ENCODE measurements around the gene CAMSAP3. TPM values are rescaled to one million over a fixed set of nuclear protein-coding genes. Genes with fewer than 3 reads are reported as not detected.
A peak's percentile ranks its signal among the peaks of the same experiment; 100 is the strongest.

The CAMSAP3 gene
- total and polyA plus RNA-seq, 10 of the 15 experiments (the other 5 are each of a cell fraction or from before 2014, with no cell fraction given): 0.03 to 6.3 (median 0.72) TPM

DNA sequence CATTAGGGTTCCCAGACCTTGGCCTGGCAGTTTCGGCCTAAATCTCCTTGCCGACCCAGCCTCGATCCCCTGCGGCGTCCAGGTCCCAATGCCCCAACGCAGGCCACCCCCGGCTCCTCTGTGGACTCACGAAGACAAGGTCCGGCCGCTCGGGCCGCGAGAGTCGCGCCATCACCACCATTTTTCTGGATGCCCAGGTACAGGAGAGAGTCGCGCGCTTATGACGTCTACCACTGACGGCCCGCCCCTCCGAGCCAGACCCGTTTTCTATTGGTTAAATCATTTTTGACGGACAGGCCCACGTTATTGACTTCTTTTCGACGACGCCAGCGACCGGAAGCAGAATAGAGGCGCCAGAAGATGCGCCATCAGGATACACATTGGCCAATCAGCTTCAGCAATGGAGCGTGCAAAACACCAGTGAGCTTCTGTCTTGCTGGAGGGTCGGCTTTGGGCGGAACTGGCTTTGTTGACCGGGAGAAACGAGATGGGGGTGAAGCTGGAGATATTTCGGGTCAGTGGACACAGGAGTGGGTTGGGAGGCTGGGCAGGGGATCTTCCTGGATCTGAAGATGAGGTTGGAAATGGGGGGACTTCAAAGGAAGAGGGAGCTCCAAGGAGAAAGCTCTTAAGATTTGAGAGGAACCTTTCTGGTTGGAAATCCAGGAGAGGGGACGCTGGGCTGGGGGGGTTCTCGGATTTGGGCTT lies 33.8 kb downstream of the CAMSAP3 start, which contains the start of the genes PET100 and XAB2 (continued):
- TF ChIP-seq, protein P1, sequence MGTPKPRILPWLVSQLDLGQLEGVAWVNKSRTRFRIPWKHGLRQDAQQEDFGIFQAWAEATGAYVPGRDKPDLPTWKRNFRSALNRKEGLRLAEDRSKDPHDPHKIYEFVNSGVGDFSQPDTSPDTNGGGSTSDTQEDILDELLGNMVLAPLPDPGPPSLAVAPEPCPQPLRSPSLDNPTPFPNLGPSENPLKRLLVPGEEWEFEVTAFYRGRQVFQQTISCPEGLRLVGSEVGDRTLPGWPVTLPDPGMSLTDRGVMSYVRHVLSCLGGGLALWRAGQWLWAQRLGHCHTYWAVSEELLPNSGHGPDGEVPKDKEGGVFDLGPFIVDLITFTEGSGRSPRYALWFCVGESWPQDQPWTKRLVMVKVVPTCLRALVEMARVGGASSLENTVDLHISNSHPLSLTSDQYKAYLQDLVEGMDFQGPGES (IDR thresholded peaks at IDR 0.05): peak; percentile 91
- no peak for TF ChIP-seq FOXM1 (IDR thresholded peaks at IDR 0.05; ENCODE audit: low read depth, low read length)
- TF ChIP-seq CREM (IDR thresholded peaks at IDR 0.05; ENCODE audit: low read depth): peak; percentile 99
- 0 out of 2 replicates have a peak, but pooled peaks have one; percentile 69 for TF ChIP-seq RCOR1 (conservative IDR thresholded peaks at IDR 0.05; ENCODE audit: low read depth, low read length)
- TF ChIP-seq YY1 (IDR thresholded peaks at IDR 0.05; ENCODE audit: low read depth, low read length): peak; percentile 95
- TF ChIP-seq YBX1 (IDR thresholded peaks at IDR 0.05): no peak
- peak; percentile 64; the same call in 1 of the 2 replicates for TF ChIP-seq SPI1 (IDR thresholded peaks at IDR 0.05; ENCODE audit: borderline replicate concordance, insufficient read depth, low read depth, low read length)
- TF ChIP-seq SUZ12 (IDR thresholded peaks at IDR 0.05; ENCODE audit: unreplicated experiment): no peak
- TF ChIP-seq ATF7 (IDR thresholded peaks at IDR 0.05; ENCODE audit: low read depth): peak; percentile 79
- no peak for TF ChIP-seq SMAD1 (IDR thresholded peaks at IDR 0.05; ENCODE audit: low read depth, partially characterized antibody)
- TF ChIP-seq, protein P2, sequence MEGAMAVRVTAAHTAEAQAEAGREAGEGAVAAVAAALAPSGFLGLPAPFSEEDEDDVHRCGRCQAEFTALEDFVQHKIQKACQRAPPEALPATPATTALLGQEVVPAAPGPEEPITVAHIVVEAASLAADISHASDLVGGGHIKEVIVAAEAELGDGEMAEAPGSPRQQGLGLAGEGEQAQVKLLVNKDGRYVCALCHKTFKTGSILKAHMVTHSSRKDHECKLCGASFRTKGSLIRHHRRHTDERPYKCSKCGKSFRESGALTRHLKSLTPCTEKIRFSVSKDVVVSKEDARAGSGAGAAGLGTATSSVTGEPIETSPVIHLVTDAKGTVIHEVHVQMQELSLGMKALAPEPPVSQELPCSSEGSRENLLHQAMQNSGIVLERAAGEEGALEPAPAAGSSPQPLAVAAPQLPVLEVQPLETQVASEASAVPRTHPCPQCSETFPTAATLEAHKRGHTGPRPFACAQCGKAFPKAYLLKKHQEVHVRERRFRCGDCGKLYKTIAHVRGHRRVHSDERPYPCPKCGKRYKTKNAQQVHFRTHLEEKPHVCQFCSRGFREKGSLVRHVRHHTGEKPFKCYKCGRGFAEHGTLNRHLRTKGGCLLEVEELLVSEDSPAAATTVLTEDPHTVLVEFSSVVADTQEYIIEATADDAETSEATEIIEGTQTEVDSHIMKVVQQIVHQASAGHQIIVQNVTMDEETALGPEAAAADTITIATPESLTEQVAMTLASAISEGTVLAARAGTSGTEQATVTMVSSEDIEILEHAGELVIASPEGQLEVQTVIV (IDR thresholded peaks at IDR 0.05; ENCODE audit: borderline replicate concordance, partially characterized antibody): peak; percentile 88
- TF ChIP-seq ETV6 (conservative IDR thresholded peaks at IDR 0.05 in 1 of 2, IDR thresholded peaks at IDR 0.05 in 1 of 2; ENCODE audit: borderline replicate concordance in 1 of 2, low read depth in 1 of 2): no peak
- TF ChIP-seq, protein P3, sequence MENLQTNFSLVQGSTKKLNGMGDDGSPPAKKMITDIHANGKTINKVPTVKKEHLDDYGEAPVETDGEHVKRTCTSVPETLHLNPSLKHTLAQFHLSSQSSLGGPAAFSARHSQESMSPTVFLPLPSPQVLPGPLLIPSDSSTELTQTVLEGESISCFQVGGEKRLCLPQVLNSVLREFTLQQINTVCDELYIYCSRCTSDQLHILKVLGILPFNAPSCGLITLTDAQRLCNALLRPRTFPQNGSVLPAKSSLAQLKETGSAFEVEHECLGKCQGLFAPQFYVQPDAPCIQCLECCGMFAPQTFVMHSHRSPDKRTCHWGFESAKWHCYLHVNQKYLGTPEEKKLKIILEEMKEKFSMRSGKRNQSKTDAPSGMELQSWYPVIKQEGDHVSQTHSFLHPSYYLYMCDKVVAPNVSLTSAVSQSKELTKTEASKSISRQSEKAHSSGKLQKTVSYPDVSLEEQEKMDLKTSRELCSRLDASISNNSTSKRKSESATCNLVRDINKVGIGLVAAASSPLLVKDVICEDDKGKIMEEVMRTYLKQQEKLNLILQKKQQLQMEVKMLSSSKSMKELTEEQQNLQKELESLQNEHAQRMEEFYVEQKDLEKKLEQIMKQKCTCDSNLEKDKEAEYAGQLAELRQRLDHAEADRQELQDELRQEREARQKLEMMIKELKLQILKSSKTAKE (IDR thresholded peaks at IDR 0.05; ENCODE audit: low read depth, poor library complexity, severe bottlenecking): peak; percentile 82
- TF ChIP-seq FOXK2 (IDR thresholded peaks at IDR 0.05): peak; percentile 93
- no peak for TF ChIP-seq PML (IDR thresholded peaks at IDR 0.05; ENCODE audit: low read length)
- TF ChIP-seq POLR2A (IDR thresholded peaks at IDR 0.05; ENCODE audit: low read depth, low read length): peak; percentile 83
- TF ChIP-seq CHD2 (IDR thresholded peaks at IDR 0.05; ENCODE audit: borderline replicate concordance, low read depth, low read length): peak; percentile 93
- no peak for TF ChIP-seq JUND (IDR thresholded peaks at IDR 0.05; ENCODE audit: low read depth, low read length)
- no peak for TF ChIP-seq KAT2A (conservative IDR thresholded peaks at IDR 0.05; ENCODE audit: control insufficient read depth, low read depth, low read length)
- TF ChIP-seq, protein P4, sequence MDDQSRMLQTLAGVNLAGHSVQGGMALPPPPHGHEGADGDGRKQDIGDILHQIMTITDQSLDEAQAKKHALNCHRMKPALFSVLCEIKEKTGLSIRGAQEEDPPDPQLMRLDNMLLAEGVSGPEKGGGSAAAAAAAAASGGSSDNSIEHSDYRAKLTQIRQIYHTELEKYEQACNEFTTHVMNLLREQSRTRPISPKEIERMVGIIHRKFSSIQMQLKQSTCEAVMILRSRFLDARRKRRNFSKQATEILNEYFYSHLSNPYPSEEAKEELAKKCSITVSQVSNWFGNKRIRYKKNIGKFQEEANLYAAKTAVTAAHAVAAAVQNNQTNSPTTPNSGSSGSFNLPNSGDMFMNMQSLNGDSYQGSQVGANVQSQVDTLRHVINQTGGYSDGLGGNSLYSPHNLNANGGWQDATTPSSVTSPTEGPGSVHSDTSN (IDR thresholded peaks at IDR 0.05; ENCODE audit: insufficient replicate concordance, low read depth, low read length): peak; percentile 99
- peak in 1 of 2 experiments; percentile 31; a peak in 1 of 4 replicates for TF ChIP-seq SRF (IDR thresholded peaks at IDR 0.05; ENCODE audit: low read depth in 2 of 2, low read length in 2 of 2)
